Measurements from ENCODE around the gene ADPRH. TPM values are rescaled to one million over a fixed set of nuclear protein-coding genes. Genes with fewer than 3 reads are reported as not detected.

ADPRH gene
- 5.1 TPM for total RNA-seq (ENCODE audit: unreplicated experiment)
- long read RNA-seq, partial matches to known transcripts = 0 of 2 reads
- long read RNA-seq, other reads (novel, unspliced or antisense) = 1 of 2 reads

- TF ChIP-seq, protein P1, sequence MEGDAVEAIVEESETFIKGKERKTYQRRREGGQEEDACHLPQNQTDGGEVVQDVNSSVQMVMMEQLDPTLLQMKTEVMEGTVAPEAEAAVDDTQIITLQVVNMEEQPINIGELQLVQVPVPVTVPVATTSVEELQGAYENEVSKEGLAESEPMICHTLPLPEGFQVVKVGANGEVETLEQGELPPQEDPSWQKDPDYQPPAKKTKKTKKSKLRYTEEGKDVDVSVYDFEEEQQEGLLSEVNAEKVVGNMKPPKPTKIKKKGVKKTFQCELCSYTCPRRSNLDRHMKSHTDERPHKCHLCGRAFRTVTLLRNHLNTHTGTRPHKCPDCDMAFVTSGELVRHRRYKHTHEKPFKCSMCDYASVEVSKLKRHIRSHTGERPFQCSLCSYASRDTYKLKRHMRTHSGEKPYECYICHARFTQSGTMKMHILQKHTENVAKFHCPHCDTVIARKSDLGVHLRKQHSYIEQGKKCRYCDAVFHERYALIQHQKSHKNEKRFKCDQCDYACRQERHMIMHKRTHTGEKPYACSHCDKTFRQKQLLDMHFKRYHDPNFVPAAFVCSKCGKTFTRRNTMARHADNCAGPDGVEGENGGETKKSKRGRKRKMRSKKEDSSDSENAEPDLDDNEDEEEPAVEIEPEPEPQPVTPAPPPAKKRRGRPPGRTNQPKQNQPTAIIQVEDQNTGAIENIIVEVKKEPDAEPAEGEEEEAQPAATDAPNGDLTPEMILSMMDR (IDR thresholded peaks at IDR 0.05; ENCODE audit: unreplicated experiment) = no peak
- Mint-ChIP-seq H3K9me3 (ENCODE audit: unreplicated experiment) (no peaks in the 10 kb centered on the region), H3K27me3 (ENCODE audit: unreplicated experiment) (peaks cover 6% of the 10 kb centered on the region), H3K4me3 (ENCODE audit: unreplicated experiment) (peak within 1 kb of the TSS; percentile 90), H3K4me1 (ENCODE audit: unreplicated experiment) (peaks cover 3% of the 10 kb centered on the region), H3K27ac (ENCODE audit: unreplicated experiment) (peak within 1 kb of the TSS; percentile 91), H3K36me3 (ENCODE audit: low read depth, unreplicated experiment) (peaks cover 5% of the 10 kb centered on the region)
- DNase-seq (ENCODE audit: low spot score) = peak; percentile 76
Measured at GRCh38 chr3:119579366-119580066, at the start of gene ADPRH. Gene ADPRH (plus strand): TSS chr3:119579492. CDS start chr3:119582170, 2,678 bp downstream.

- TF ChIP-seq, protein P1 (IDR thresholded peaks at IDR 0.05; ENCODE audit: unreplicated experiment) = no peak
- Mint-ChIP-seq H3K27me3 (ENCODE audit: unreplicated experiment) (no peaks in the 10 kb centered on the region), H3K36me3 (ENCODE audit: low read depth, unreplicated experiment) (no peaks in the 10 kb centered on the region), H3K4me1 (ENCODE audit: unreplicated experiment) (peaks cover 5% of the 10 kb centered on the region), H3K9me3 (ENCODE audit: unreplicated experiment) (no peaks in the 10 kb centered on the region), H3K4me3 (ENCODE audit: unreplicated experiment) (no peak overlapping the region), H3K27ac (ENCODE audit: unreplicated experiment) (no peak overlapping the region)
- no peak for DNase-seq (ENCODE audit: low spot score)
Measured at GRCh38 chr3:119529883-119530282, 49.4 kb upstream of the ADPRH start.

- TF ChIP-seq, protein P1 (IDR thresholded peaks at IDR 0.05; ENCODE audit: unreplicated experiment) = no peak
- Mint-ChIP-seq H3K27me3 (ENCODE audit: unreplicated experiment) (no peaks in the 10 kb centered on the region), H3K27ac (ENCODE audit: unreplicated experiment) (no peak overlapping the region), H3K4me3 (ENCODE audit: unreplicated experiment) (no peak overlapping the region), H3K9me3 (ENCODE audit: unreplicated experiment) (no peaks in the 10 kb centered on the region), H3K36me3 (ENCODE audit: low read depth, unreplicated experiment) (no peaks in the 10 kb centered on the region), H3K4me1 (ENCODE audit: unreplicated experiment) (peaks cover 5% of the 10 kb centered on the region)
- DNase-seq (ENCODE audit: low spot score) = no peak
Measured at GRCh38 chr3:119530456-119530855, 48.8 kb upstream of the ADPRH start.

DNA sequence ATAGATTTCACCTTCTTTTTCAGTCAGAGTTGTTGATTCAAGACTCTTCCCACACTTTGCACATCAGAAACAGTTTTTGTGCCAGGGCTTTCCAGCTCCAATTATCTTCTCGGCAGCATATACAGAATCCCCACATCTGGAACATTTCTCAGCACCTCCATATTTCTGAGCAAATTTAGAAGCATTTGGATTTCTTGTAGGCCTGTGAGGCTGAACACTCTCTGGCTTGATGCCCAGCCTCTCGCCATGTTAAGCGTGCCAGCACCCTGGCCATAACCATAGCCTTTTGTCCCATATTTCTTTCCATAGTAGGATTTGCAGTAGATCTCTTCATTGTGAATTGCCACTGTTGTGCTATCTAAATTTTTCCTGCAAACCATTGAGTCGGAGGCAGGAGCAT, 48.1 kb upstream of the ADPRH start:
- no peak for DNase-seq (ENCODE audit: low spot score)
- H3K27ac Mint-ChIP-seq (ENCODE audit: unreplicated experiment) = no peak overlapping the region
- no peaks in the 10 kb centered on the region for H3K9me3 Mint-ChIP-seq (ENCODE audit: unreplicated experiment)
- no peaks in the 10 kb centered on the region for H3K27me3 Mint-ChIP-seq (ENCODE audit: unreplicated experiment)
- TF ChIP-seq, protein P1 (IDR thresholded peaks at IDR 0.05; ENCODE audit: unreplicated experiment) = no peak
- H3K36me3 Mint-ChIP-seq (ENCODE audit: low read depth, unreplicated experiment) = no peaks in the 10 kb centered on the region
- H3K4me1 Mint-ChIP-seq (ENCODE audit: unreplicated experiment) = peaks cover 3% of the 10 kb centered on the region
- no peak overlapping the region for H3K4me3 Mint-ChIP-seq (ENCODE audit: unreplicated experiment)

DNA sequence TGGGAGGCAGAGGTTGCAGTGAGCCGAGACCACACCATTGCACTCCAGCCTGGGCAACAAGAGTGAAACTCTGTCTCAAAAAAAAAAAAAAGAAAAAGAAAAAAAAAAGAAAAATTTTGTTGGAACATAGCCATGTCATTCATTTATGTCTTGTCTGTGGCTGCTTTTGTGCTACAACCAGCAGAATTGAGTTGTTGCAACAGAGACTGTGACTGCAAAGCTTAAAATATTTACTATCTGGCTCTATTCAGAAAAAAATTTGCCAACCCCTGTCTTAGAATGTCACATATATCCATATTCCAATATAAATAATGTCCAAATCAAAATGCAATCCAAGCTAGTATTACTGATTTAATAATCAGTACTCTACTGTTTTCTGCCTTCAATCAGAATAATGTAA, 45.0 kb upstream of the ADPRH start:
- DNase-seq (ENCODE audit: low spot score) = no peak
- Mint-ChIP-seq H3K4me3 (ENCODE audit: unreplicated experiment) (no peak overlapping the region), H3K27me3 (ENCODE audit: unreplicated experiment) (no peaks in the 10 kb centered on the region), H3K9me3 (ENCODE audit: unreplicated experiment) (no peaks in the 10 kb centered on the region), H3K36me3 (ENCODE audit: low read depth, unreplicated experiment) (no peaks in the 10 kb centered on the region), H3K27ac (ENCODE audit: unreplicated experiment) (no peak overlapping the region), H3K4me1 (ENCODE audit: unreplicated experiment) (no peaks in the 10 kb centered on the region)
- TF ChIP-seq, protein P1 (IDR thresholded peaks at IDR 0.05; ENCODE audit: unreplicated experiment) = no peak

Measured in endothelial cell (in vitro differentiated cells).